Left ventricle myocardium superior (tissue), 1 donor: Measurements from ENCODE around the gene SLC15A1. TPM values are rescaled to one million over a fixed set of nuclear protein-coding genes. Genes with fewer than 3 reads are reported as not detected.
A peak's percentile ranks its signal among the peaks of the same experiment; 100 is the strongest.
"Not testable (repeated sequence)": the region's sequence is repeated elsewhere in the genome, so short reads cannot be mapped to it uniquely, and the experiment has no call there.

Experiments used
- ATAC-seq: fragments of 200-7000 bp; cut with Tn5 transposase; one replicate; pipeline ENCODE4 v1.9.1; 2020; ENCODE audit warnings: mild to moderate bottlenecking, moderate library complexity
- DNase-seq: peaks from one replicate; pipeline ENCODE4 v3.0.0-alpha.2; 2020
- intact Hi-C: fragments of 100-400 bp; cut with micrococcal nuclease; formaldehyde crosslinking; loops from one replicate; pipeline ENCODE4 v1.11.0; 2022
- total RNA-seq: library from RNA; stranded (reverse); fragmentation: NEBNext Ultra II Directional; extraction: Animal tissue kit (Norgen Biotek cat#: 25700); gene quantifications from one replicate; pipeline ENCODE4 v1.2.1, GENCODE V29; 2021
- donor health status: DM: no; HTN: yes; CAD: no; lungs with severe emphysema.

The SLC15A1 gene
- total RNA-seq, 1 donor from 2014 or later: not detected

DNA sequence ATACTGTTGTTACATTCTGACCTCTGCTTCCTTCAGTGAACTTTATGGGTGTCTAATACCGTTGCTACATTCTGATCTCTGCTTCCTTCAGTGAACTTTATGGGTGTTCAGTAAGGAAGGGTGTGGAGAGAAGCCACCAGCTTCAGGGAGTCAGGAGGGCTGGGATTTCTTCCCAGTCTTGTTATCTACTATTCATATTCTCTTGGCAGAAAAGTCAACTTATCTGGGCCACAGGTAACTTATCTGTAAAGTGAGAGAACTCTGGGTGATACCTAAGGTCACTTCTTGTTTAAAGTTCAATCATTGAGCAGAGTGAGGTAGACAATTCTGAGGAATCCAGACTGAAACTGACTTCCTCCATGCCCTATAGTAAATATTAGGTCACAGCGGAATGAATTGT is 104.3 kb downstream of the SLC15A1 start:
- peak; percentile 20 for ATAC-seq
- DNase-seq: no peak
- intact Hi-C loops: no loop called here

DNA sequence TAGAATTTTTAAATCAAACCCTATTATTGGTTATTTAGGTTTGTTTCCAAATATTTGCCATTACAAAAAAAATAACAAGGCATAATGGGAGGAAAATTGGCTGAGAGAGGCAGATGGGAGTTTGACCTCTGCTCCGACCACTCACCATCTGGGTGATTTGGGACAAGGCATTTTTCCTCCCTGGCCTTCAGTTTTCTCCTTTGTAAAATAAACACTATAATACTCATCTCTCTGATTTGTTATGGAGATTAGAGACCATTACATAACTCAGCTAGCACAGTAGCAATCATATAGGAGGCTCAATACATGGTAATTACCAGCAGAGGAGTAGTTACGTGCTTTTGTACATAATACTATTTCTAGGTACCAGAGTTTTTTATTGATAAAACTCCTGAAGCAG is 105.4 kb downstream of the SLC15A1 start:
- DNase-seq (no peak), ATAC-seq (no peak)
- intact Hi-C loops: no loop called here

DNA sequence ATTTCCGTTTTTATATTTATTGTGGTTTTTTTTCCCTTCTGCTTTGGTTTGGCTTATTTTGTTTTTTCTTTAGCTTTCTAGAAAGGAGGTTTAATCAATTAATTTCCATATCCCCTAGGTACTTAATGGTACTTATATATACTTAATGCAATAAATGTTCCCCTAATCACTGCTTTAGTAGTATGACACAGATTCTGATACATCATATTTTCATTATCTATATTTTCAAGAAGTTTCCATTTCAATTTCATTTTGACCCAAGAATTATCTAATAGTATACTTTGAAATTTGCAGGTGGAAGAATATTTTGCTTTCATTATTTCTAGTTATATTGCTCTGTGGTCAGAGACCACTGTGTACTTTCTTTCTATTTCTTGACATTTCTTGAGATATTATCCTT is 109.0 kb downstream of the SLC15A1 start:
- ATAC-seq: no peak
- intact Hi-C loops: no loop called here
- no peak for DNase-seq

DNA sequence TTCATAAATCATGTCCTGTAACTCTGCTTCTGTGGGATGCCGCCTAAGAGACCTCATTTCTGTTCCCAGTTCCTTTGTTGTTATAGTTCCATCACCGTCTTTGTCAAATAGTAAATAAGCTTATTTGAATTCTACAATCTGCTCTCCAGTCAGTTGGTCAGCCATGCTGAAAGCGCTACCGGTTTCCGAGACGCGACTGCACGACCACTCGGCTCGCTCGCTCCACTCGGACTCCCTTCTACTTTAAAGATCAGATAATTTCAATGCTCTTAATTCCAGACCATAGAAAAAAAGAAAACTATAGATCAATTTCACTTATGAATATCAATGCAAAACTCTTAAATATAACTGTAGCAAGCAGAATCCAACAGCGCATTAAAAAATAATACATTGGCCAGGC is 111.4 kb downstream of the SLC15A1 start:
- intact Hi-C loops: no loop called here
- ATAC-seq: no peak
- no peak for DNase-seq

DNA sequence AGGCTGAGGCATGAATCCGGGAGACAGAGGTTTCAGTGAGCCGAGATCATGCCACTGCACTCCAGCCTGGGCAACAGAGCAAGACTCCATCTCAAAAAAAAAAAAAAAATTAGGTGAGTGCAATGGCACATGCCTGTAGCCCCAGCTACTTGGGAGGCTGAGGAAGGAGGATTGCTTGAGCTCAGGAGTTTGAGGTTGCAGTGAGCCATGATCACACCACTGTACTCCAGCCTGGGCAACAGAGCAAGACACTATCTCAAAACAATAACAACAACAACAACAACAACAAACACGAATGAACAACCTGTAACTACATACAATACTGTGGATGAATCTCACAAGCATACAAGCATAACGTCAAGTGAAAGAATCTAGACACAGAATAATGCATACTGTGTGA is 112.7 kb downstream of the SLC15A1 start:
- DNase-seq, ATAC-seq, intact Hi-C loops: not testable (repeated sequence)

DNA sequence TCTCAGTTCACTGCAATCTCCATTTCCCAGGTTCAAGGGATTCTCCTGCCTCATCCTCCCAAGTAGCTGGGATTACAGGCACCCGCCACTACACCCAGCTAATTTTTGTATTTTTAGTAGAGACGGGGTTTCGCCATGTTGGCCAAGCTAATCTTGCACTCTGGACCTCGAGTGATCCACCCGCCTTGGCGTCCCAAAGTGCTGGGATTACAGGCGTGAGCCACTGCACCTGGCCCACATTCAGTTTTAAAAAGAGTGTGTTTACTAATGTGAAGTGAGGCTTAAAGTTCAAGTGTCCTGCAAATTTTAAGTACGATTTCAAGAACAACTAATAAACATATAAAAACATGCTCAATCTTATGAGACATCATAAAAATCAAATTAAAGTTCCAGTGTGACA is 114.1 kb downstream of the SLC15A1 start:
- intact Hi-C loops, DNase-seq, ATAC-seq: not testable (repeated sequence)

Other genes starting within 250 kb of the SLC15A1 start
- gene STK24, start 175.6 kb downstream of the SLC15A1 start, total RNA-seq: 71.7 TPM
- gene DOCK9, start 225.4 kb upstream of the SLC15A1 start, total RNA-seq: 39.6 TPM